Measurements from ENCODE around the gene TMED10.

Gene TMED10

GRCh38 chr14:75101491-75101890, 74.9 kb downstream of the TMED10 start:
- no peak for TF ChIP-seq CTCF (conservative IDR thresholded peaks at IDR 0.05; ENCODE audit: control insufficient read depth, insufficient read depth, low read depth, low read length)
- no peak for DNase-seq (ENCODE audit: low read depth)
- H3K4me3 ChIP-seq (ENCODE audit: control insufficient read depth, low read depth, low read length): no peak overlapping the region

DNA sequence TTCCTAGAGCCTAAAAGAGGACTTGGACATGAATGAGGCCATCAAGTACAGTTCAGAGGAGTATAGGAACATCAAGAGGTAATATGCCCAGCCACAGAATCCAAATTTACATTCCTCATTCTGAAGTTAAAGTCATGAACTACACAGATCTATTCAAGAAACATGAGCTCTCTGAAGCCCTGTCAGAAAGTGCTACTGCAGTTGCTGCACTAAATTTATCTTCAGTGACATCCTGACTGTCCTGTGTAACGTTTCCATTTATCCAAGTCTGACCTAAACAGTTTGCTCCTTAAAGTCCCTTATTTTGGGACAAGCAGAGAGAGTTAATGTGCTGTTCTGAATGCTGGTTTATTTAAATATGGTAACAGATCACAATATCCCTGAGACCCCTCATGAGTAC, 77.7 kb downstream of the TMED10 start:
- no peak for TF ChIP-seq CTCF (conservative IDR thresholded peaks at IDR 0.05; ENCODE audit: control insufficient read depth, insufficient read depth, low read depth, low read length)
- no peak overlapping the region for H3K4me3 ChIP-seq (ENCODE audit: control insufficient read depth, low read depth, low read length)
- no peak for DNase-seq (ENCODE audit: low read depth)

DNA sequence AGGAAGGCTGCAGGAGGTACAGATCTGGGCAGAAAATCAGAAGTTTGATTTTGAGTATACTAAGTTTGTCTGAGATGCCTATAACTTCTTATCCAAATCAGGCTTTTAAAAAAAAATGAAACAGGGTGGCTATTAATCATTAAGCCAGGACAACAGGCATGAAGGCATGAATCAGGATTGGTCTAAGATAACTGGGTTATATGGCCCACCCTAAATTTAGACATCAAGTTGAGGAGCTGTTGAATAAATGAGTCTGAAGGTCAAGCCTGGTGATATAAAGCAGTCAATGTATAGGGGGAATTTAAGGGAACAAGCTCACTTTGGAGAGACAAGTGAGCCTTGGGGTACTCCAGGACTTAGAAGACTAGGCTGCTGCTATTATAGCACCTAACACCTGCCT, 78.2 kb downstream of the TMED10 start:
- no peak for DNase-seq (ENCODE audit: low read depth)
- no peak for TF ChIP-seq CTCF (conservative IDR thresholded peaks at IDR 0.05; ENCODE audit: control insufficient read depth, insufficient read depth, low read depth, low read length)
- H3K4me3 ChIP-seq (ENCODE audit: control insufficient read depth, low read depth, low read length): no peak overlapping the region

GRCh38 chr14:75096959-75097358, 79.5 kb downstream of the TMED10 start:
- no peak overlapping the region for H3K4me3 ChIP-seq (ENCODE audit: control insufficient read depth, low read depth, low read length)
- TF ChIP-seq CTCF (conservative IDR thresholded peaks at IDR 0.05; ENCODE audit: control insufficient read depth, insufficient read depth, low read depth, low read length): no peak
- DNase-seq (ENCODE audit: low read depth): no peak

- no peak for DNase-seq (ENCODE audit: low read depth)
- no peak for TF ChIP-seq CTCF (conservative IDR thresholded peaks at IDR 0.05; ENCODE audit: control insufficient read depth, insufficient read depth, low read depth, low read length)
Observed at GRCh38 chr14:75095690-75096089, 80.7 kb downstream of the TMED10 start.

GRCh38 chr14:75094896-75095295, 81.5 kb downstream of the TMED10 start:
- no peak overlapping the region for H3K4me3 ChIP-seq (ENCODE audit: control insufficient read depth, low read depth, low read length)
- DNase-seq (ENCODE audit: low read depth): peak; percentile 79
- TF ChIP-seq CTCF (conservative IDR thresholded peaks at IDR 0.05; ENCODE audit: control insufficient read depth, insufficient read depth, low read depth, low read length): no peak

More at GRCh38 chr14:75095690-75096089, 80.7 kb downstream of the TMED10 start:
- H3K4me3 ChIP-seq (ENCODE audit: control insufficient read depth, low read depth, low read length): no peak overlapping the region

DNA sequence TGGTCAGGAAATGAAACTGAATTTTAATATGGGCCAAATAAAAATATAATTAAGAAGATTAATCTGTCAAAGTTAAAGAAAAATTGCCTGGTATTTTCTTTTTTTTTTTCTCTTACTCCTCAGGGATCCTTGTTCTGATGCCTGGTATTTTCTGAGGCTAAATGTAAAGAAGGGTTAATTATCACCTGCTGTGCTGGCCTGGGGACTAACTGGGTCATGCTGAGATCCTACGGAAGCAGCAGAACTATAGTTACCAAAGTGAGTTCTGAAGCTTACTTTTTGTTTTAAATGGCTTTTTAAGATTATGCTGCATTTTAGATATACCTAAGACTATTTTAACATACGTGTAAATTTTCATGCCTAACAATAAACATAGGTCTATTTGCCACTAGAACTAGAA, 83.7 kb downstream of the TMED10 start:
- TF ChIP-seq CTCF (conservative IDR thresholded peaks at IDR 0.05; ENCODE audit: control insufficient read depth, insufficient read depth, low read depth, low read length): no peak
- H3K4me3 ChIP-seq (ENCODE audit: control insufficient read depth, low read depth, low read length): no peak overlapping the region
- DNase-seq (ENCODE audit: low read depth): no peak
